Measurements from ENCODE around the gene RAE1.

GRCh38 chr20:57426831-57427230 lies 75.8 kb downstream of the RAE1 start:
- TF ChIP-seq CTCF (IDR thresholded peaks at IDR 0.05) (no peak), POLR2A (IDR thresholded peaks at IDR 0.05) (no peak)

Data from breast epithelium (tissue), 3 donors.